H9 (cell line): ENCODE data around the gene TMEM208. TPM values are rescaled to one million over a fixed set of nuclear protein-coding genes. Genes with fewer than 3 reads are reported as not detected.

ENCODE experiments used
- DNase-seq: peaks from one replicate; pipeline ENCODE4 v3.0.0-alpha.2; 2017
- H2AFZ ChIP-seq: one replicate; pipeline ENCODE4 v1.6.1; 2013; ENCODE audit warnings: mild to moderate bottlenecking, low read length, control low read depth, moderate library complexity
- H2AK5ac ChIP-seq: 2 replicates; pipeline ENCODE4 v1.6.1; 2013; ENCODE audit warnings: low read length, control low read depth, mixed read lengths; ENCODE audit not compliant: insufficient read length
- H2BK120ac ChIP-seq: one replicate; pipeline ENCODE4 v1.6.1; 2013; ENCODE audit warnings: low read depth, mild to moderate bottlenecking, low read length, control low read depth, inconsistent platforms; ENCODE audit not compliant: poor library complexity, severe bottlenecking
- H2BK12ac ChIP-seq: 2 replicates; pipeline ENCODE4 v1.6.1; 2013; ENCODE audit warnings: low read length, control low read depth, mixed read lengths, low read depth; ENCODE audit not compliant: insufficient read length
- H2BK15ac ChIP-seq: 2 replicates; pipeline ENCODE4 v1.6.1; 2013; ENCODE audit warnings: low read depth, low read length, control low read depth
- H2BK20ac ChIP-seq: one replicate; pipeline ENCODE4 v1.6.1; 2013; ENCODE audit warnings: low read depth, mild to moderate bottlenecking, low read length, control low read depth, inconsistent platforms; ENCODE audit not compliant: poor library complexity, severe bottlenecking
- H2BK5ac ChIP-seq: 2 replicates; pipeline ENCODE4 v1.6.1; 2013; ENCODE audit warnings: low read length, control low read depth, mixed read lengths; ENCODE audit not compliant: insufficient read length
- H3K14ac ChIP-seq: 2 replicates; pipeline ENCODE4 v1.6.1; 2013; ENCODE audit warnings: low read length, control low read depth; ENCODE audit not compliant: insufficient read depth
- H3K18ac ChIP-seq: 2 replicates; pipeline ENCODE4 v1.6.1; 2013; ENCODE audit warnings: low read depth, mild to moderate bottlenecking, mixed read lengths, low read length, control low read depth; ENCODE audit not compliant: insufficient read length
- H3K23ac ChIP-seq: 2 replicates; pipeline ENCODE4 v1.6.1; 2013; ENCODE audit warnings: low read length, control low read depth, mixed read lengths, low read depth; ENCODE audit not compliant: insufficient read length
- H3K23me2 ChIP-seq: 2 replicates; pipeline ENCODE4 v1.6.1; 2013; ENCODE audit warnings: low read depth, mild to moderate bottlenecking, mixed read lengths, low read length, control low read depth; ENCODE audit not compliant: insufficient read length, poor library complexity, severe bottlenecking
- H3K27ac ChIP-seq: 2 replicates; pipeline ENCODE4 v1.5.1; 2013; ENCODE audit warnings: low read length, control low read depth, mixed read lengths, low read depth; ENCODE audit not compliant: insufficient read length
- H3K27me3 ChIP-seq: 2 replicates; pipeline ENCODE4 v1.6.1; 2013; ENCODE audit warnings: low read length, control low read depth, inconsistent platforms; ENCODE audit not compliant: insufficient read depth
- H3K4ac ChIP-seq: 2 replicates; pipeline ENCODE4 v1.6.1; 2013; ENCODE audit warnings: low read depth, mild to moderate bottlenecking, control low read depth, inconsistent platforms, low read length, moderate library complexity
- H3K4me1 ChIP-seq: 2 replicates; pipeline ENCODE4 v1.6.1; 2013; ENCODE audit warnings: low read length, control low read depth, inconsistent platforms; ENCODE audit not compliant: insufficient read depth
- H3K4me2 ChIP-seq: 2 replicates; pipeline ENCODE4 v1.6.1; 2013; ENCODE audit warnings: low read length, control low read depth, mixed read lengths; ENCODE audit not compliant: insufficient read length, insufficient read depth
- H3K56ac ChIP-seq: 2 replicates; pipeline ENCODE4 v1.6.1; 2013; ENCODE audit warnings: low read depth, mild to moderate bottlenecking, mixed read lengths, low read length, control low read depth; ENCODE audit not compliant: insufficient read length
- H3K79me1 ChIP-seq: 2 replicates; pipeline ENCODE4 v1.6.1; 2013; ENCODE audit warnings: low read depth, mild to moderate bottlenecking, moderate library complexity, low read length, control low read depth, inconsistent platforms; ENCODE audit not compliant: insufficient read depth, poor library complexity, severe bottlenecking
- H3K79me2 ChIP-seq: 2 replicates; pipeline ENCODE4 v1.6.1; 2013; ENCODE audit warnings: low read length, control low read depth, inconsistent platforms; ENCODE audit not compliant: insufficient read depth
- H3K9ac ChIP-seq: 2 replicates; pipeline ENCODE4 v1.6.1; 2013; ENCODE audit warnings: low read length, control low read depth, mixed read lengths; ENCODE audit not compliant: insufficient read length; ENCODE audit errors: extremely low read depth
- H3K9me3 ChIP-seq: one replicate; pipeline ENCODE4 v1.6.1; 2013; ENCODE audit warnings: low read depth, low read length, inconsistent platforms; ENCODE audit not compliant: control insufficient read depth
- H3T11ph ChIP-seq: one replicate; pipeline ENCODE4 v1.6.1; 2013; ENCODE audit warnings: mild to moderate bottlenecking, low read length, control low read depth, inconsistent platforms
- H4K20me1 ChIP-seq: one replicate; pipeline ENCODE4 v1.6.1; 2013; ENCODE audit not compliant: control insufficient read depth, insufficient read length, insufficient read depth
- H4K5ac ChIP-seq: 2 replicates; pipeline ENCODE4 v1.6.1; 2013; ENCODE audit warnings: low read depth, mild to moderate bottlenecking, mixed read lengths, low read length, control low read depth; ENCODE audit not compliant: insufficient read length
- H4K8ac ChIP-seq: replicated peaks from 2 replicates; pipeline ENCODE4 v1.6.1; 2013; ENCODE audit warnings: low read length, control low read depth, mixed read lengths, low read depth; ENCODE audit not compliant: insufficient read length
- H4K91ac ChIP-seq: 2 replicates; pipeline ENCODE4 v1.6.1; 2013; ENCODE audit warnings: low read depth, mild to moderate bottlenecking, moderate library complexity, mixed read lengths, low read length, control low read depth; ENCODE audit not compliant: insufficient read length
- H3K27ac Mint-ChIP-seq, 3 experiments: 2 replicates in 2 of 3; 3 replicates in 1 of 3; pipeline ENCODE4 v1.8.0; 2020 to 2021; ENCODE audit warnings: mixed read lengths in 3 of 3, mild to moderate bottlenecking in 1 of 3, moderate library complexity in 1 of 3
- H3K27me3 Mint-ChIP-seq: 2 replicates; pipeline ENCODE4 v1.8.0; 2021; ENCODE audit warnings: low read depth, mild to moderate bottlenecking, moderate library complexity, mixed read lengths
- H3K36me3 Mint-ChIP-seq, 3 experiments: 2 replicates in 2 of 3; 3 replicates in 1 of 3; pipeline ENCODE4 v1.8.0; 2020 to 2021; ENCODE audit warnings: low read depth in 3 of 3, mixed read lengths in 3 of 3; ENCODE audit not compliant: insufficient read depth in 1 of 3
- H3K4me1 Mint-ChIP-seq, 2 experiments: 2 replicates each; pipeline ENCODE4 v1.8.0; 2020; ENCODE audit warnings: mixed read lengths in 2 of 2
- H3K4me3 Mint-ChIP-seq, 2 experiments: 2 replicates in 1 of 2; 3 replicates in 1 of 2; pipeline ENCODE4 v1.8.0; 2020 to 2021; ENCODE audit warnings: mild to moderate bottlenecking in 2 of 2, mixed read lengths in 2 of 2, moderate library complexity in 1 of 2
- H3K9me3 Mint-ChIP-seq, 2 experiments: 2 replicates in 1 of 2; 3 replicates in 1 of 2; pipeline ENCODE4 v1.8.0; 2020; ENCODE audit warnings: mild to moderate bottlenecking in 2 of 2, mixed read lengths in 2 of 2, moderate library complexity in 1 of 2
- WGBS: extraction: QIAGEN DNeasy Blood & Tissue Kit; methylation state at CpG from one replicate; pipeline ENCODE4 v1.1.7; 2013; ENCODE audit warnings: missing lambda C conversion rate, low lambda C conversion rate, mixed read lengths; ENCODE audit not compliant: insufficient read length; ENCODE audit errors: extremely low coverage; 5-methylcytosine and 5-hydroxymethylcytosine counted together
- total RNA-seq: library from RNA; stranded (reverse); gene quantifications from 2 replicates; pipeline ENCODE4 v1.2.1, GENCODE V29; 2021
- TF ChIP-seq, protein P1 (sequence below): fragments of 200-600 bp; sonication (generic); conservative IDR thresholded peaks from 3 replicates; pipeline ENCODE4 v1.8.0; 2021; ENCODE audit warnings: antibody characterized with exemption, mild to moderate bottlenecking

TMEM208 gene
- total RNA-seq, 1 experiment from 2014 or later, result 42.6 TPM

DNA sequence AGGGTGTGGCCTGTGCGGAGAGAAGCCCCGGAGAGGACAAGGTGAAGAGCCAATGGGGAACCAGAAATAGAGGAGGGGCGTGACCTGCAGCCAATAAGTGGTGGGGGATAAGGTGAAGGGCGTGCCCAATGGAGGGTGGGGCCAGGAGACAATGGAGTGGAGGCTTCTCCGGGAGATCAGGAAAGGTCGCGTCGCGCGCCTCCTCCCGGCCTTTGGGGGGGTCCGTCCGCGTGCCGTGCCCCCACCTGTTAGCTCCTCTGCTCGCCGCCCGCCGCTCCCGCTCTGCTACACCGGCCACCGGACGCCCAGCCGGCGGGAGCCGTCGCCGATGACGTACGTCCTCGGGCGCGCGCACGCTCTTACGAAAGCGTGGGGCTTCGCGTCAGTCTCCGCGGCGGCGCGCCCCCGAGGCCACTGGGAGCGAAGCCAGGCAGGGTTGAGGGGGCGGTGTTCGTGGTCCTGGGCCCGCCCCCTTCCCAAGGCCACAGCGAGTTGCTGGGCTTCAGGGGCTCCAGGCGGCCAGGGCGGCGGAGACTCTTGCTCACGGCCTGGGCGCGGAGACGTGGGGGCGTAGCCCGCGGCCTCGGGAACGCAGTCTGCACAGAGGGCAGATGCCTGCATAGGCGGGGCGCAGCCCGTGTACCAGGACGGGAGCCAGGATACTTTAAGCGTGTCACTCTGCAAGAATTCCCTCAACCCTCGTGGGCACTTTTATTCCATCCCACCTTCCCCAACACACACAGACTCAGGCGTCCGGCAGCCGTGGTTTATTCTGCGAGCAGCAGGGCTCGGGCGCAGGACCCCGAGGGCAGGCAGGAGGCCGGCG, 43.1 kb upstream of the TMEM208 start, which contains the start of gene MATCAP1:
Gene MATCAP1 (minus strand): TSS at position 337 of the 826 bp plus-strand sequence. CDS start 3,353 bp downstream, outside the sequence.
- Mint-ChIP-seq H3K27ac (no peak within 1 kb of the TSS), H3K4me3 (peak within 1 kb of the TSS; percentile 63 to 73; a peak in 4 of 5 replicates), H3K27me3 (peaks cover 33% of the 10 kb centered on the region), H3K9me3 (no peaks in the 10 kb centered on the region; a peak in 1 of 5 replicates), H3K4me1 (peaks cover 16% of the 10 kb centered on the region in 2 experiments), H3K36me3 (peaks cover 0 to 3% (median 0%) of the 10 kb centered on the region in 3 experiments; a peak in 1 of 7 replicates)
- Histone ChIP-seq H2AFZ (no peak within 1 kb of the TSS), H3K9ac (peak within 1 kb of the TSS; percentile 12), H2BK5ac (no peak within 1 kb of the TSS), H2BK20ac (no peak within 1 kb of the TSS), H3K18ac (peak within 1 kb of the TSS; percentile 97), H3K4me1 (peaks cover 6% of the 10 kb centered on the region; the same call in 1 of the 2 replicates), H3K23ac (no peak within 1 kb of the TSS), H3K79me2 (no peaks in the 10 kb centered on the region), H4K91ac (no peak within 1 kb of the TSS), H4K20me1 (no peaks in the 10 kb centered on the region), H3K56ac (no peak within 1 kb of the TSS), H3K23me2 (peaks cover 12% of the 10 kb centered on the region), H4K5ac (no peak within 1 kb of the TSS), H3K4me2 (peak within 1 kb of the TSS; percentile 75), H3K27ac (no peak within 1 kb of the TSS), H3K4ac (no peak within 1 kb of the TSS), H3T11ph (no peak within 1 kb of the TSS), H2BK15ac (no peak within 1 kb of the TSS), H2AK5ac (no peak within 1 kb of the TSS), H2BK120ac (no peak within 1 kb of the TSS), H3K14ac (peak within 1 kb of the TSS; percentile 98; the same call in 1 of the 2 replicates), H2BK12ac (no peak within 1 kb of the TSS), H3K79me1 (no peaks in the 10 kb centered on the region), H4K8ac (no peak within 1 kb of the TSS), H3K9me3 (no peaks in the 10 kb centered on the region), H3K27me3 (peaks cover 4% of the 10 kb centered on the region; the same call in 1 of the 2 replicates)
- no CpG with 5 or more reads among the region's 77 CpGs for WGBS
- DNase-seq, result peak; percentile 97
- TF ChIP-seq, protein P1, sequence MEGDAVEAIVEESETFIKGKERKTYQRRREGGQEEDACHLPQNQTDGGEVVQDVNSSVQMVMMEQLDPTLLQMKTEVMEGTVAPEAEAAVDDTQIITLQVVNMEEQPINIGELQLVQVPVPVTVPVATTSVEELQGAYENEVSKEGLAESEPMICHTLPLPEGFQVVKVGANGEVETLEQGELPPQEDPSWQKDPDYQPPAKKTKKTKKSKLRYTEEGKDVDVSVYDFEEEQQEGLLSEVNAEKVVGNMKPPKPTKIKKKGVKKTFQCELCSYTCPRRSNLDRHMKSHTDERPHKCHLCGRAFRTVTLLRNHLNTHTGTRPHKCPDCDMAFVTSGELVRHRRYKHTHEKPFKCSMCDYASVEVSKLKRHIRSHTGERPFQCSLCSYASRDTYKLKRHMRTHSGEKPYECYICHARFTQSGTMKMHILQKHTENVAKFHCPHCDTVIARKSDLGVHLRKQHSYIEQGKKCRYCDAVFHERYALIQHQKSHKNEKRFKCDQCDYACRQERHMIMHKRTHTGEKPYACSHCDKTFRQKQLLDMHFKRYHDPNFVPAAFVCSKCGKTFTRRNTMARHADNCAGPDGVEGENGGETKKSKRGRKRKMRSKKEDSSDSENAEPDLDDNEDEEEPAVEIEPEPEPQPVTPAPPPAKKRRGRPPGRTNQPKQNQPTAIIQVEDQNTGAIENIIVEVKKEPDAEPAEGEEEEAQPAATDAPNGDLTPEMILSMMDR, result no peak
